Neural cell (in vitro differentiated cells): ENCODE results near the gene PRDM15.

Experiments used
- EZH2 ChIP-seq: fragments of 200-600, 300-800 bp; shearing (Covaris generic), sonication (generic); IDR thresholded peaks from 2 replicates; pipeline ENCODE4 v1.6.1; 2014; ENCODE audit warnings: antibody characterized with exemption, low read length, borderline replicate concordance, mild to moderate bottlenecking; ENCODE audit not compliant: insufficient read depth, poor library complexity, severe bottlenecking
- REST ChIP-seq: IDR thresholded peaks from 2 replicates; pipeline ENCODE4 v1.6.1; 2012; ENCODE audit warnings: borderline replicate concordance
- TF ChIP-seq, protein P1 (sequence below): fragments of 450-650 bp; IDR thresholded peaks from 2 replicates; pipeline ENCODE4 v1.5.1; 2014; ENCODE audit warnings: antibody characterized with exemption, mild to moderate bottlenecking, moderate library complexity; ENCODE audit not compliant: poor library complexity, severe bottlenecking

GRCh38 chr21:41775149-41775472 lies 104.0 kb downstream of the PRDM15 start:
- TF ChIP-seq EZH2 (no peak), REST (no peak)
- TF ChIP-seq, protein P1, sequence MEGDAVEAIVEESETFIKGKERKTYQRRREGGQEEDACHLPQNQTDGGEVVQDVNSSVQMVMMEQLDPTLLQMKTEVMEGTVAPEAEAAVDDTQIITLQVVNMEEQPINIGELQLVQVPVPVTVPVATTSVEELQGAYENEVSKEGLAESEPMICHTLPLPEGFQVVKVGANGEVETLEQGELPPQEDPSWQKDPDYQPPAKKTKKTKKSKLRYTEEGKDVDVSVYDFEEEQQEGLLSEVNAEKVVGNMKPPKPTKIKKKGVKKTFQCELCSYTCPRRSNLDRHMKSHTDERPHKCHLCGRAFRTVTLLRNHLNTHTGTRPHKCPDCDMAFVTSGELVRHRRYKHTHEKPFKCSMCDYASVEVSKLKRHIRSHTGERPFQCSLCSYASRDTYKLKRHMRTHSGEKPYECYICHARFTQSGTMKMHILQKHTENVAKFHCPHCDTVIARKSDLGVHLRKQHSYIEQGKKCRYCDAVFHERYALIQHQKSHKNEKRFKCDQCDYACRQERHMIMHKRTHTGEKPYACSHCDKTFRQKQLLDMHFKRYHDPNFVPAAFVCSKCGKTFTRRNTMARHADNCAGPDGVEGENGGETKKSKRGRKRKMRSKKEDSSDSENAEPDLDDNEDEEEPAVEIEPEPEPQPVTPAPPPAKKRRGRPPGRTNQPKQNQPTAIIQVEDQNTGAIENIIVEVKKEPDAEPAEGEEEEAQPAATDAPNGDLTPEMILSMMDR: no peak
